Cardiac fibroblast (primary cell): ENCODE data around the gene FBLN5.

Experiments used
- DNase-seq, 2 donors: peaks; one replicate each; pipeline versions ENCODE4 v3.0.0 to v3.0.0-alpha.2; 2010; ENCODE audit warnings: low read depth in 2 of 2
- H3K4me3 ChIP-seq, 2 donors: replicated peaks in 1 of 2; 1 replicate in 1 of 2; 2 replicates in 1 of 2; pipeline ENCODE4 v1.5.1; 2011; ENCODE audit warnings: low read depth in 2 of 2, low read length in 2 of 2, mild to moderate bottlenecking in 2 of 2, moderate library complexity in 1 of 2
- TF ChIP-seq, protein P1 (sequence below): IDR thresholded peaks from one replicate; pipeline ENCODE4 v1.5.1; 2011; ENCODE audit warnings: low read depth, mild to moderate bottlenecking, low read length, inconsistent platforms

Gene FBLN5, protein sequence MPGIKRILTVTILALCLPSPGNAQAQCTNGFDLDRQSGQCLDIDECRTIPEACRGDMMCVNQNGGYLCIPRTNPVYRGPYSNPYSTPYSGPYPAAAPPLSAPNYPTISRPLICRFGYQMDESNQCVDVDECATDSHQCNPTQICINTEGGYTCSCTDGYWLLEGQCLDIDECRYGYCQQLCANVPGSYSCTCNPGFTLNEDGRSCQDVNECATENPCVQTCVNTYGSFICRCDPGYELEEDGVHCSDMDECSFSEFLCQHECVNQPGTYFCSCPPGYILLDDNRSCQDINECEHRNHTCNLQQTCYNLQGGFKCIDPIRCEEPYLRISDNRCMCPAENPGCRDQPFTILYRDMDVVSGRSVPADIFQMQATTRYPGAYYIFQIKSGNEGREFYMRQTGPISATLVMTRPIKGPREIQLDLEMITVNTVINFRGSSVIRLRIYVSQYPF

DNA sequence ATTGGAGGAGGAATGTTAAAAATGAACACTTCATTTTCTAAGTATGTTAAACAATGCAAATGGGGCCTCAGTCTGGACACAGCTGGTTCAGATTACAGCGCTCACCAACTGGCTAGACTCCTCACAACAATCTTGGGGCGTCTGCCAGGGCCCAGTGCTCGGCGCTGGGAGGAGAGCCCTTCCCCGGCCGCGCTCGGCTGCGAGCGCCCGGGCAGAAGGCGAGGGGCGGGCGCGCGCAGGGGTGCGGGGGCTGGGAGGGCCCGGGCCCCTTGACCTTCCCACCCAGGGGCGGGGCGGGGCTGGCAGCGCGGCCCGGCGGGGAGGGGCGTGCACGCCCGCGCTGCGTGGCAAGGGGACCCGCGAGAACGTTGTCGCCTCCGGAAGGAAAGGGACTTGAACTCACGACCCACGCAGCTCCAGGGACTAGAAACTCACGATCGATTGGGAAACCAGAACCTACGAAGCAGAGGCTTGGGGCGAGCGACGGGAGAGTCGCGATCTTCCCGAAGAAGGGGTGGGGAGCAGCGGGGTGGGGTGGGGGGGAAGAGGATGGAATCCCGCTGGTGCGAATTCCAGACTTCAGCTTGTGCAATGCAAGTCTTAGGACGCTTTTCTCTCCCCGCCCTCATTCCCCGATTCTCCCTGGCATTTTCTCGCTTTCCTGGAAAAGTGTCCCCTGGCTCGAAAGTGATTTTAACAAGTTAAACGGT, at the start of gene FBLN5:
FBLN5 (minus strand) TSS at position 220 of the 710 bp plus-strand sequence. CDS start 465 bp downstream, outside the sequence.
- peak within 1 kb of the TSS; percentile 51 to 71 for H3K4me3 ChIP-seq
- DNase-seq = peak; percentile 81 to 88
- TF ChIP-seq, protein P1, sequence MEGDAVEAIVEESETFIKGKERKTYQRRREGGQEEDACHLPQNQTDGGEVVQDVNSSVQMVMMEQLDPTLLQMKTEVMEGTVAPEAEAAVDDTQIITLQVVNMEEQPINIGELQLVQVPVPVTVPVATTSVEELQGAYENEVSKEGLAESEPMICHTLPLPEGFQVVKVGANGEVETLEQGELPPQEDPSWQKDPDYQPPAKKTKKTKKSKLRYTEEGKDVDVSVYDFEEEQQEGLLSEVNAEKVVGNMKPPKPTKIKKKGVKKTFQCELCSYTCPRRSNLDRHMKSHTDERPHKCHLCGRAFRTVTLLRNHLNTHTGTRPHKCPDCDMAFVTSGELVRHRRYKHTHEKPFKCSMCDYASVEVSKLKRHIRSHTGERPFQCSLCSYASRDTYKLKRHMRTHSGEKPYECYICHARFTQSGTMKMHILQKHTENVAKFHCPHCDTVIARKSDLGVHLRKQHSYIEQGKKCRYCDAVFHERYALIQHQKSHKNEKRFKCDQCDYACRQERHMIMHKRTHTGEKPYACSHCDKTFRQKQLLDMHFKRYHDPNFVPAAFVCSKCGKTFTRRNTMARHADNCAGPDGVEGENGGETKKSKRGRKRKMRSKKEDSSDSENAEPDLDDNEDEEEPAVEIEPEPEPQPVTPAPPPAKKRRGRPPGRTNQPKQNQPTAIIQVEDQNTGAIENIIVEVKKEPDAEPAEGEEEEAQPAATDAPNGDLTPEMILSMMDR = no peak

DNA sequence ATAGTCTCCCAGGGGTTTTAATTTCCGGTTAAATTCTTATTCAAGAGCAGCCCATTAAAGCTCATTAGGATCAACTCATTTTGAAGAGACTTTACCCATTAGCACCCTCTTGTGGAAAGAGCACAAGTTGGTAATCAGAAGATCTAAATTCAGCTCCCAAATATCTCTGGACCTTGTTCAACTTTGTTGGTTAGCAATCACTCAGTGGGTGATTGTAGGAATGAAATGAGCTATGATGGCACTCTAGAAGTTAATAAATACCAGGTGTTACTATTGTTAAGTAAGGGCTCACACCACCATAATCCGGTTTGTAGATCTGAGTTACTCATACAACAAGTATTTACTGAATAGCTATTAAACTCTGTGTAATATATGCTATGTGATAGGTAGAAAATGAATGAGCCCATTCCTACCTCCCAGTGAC, 49.5 kb upstream of the FBLN5 start:
- H3K4me3 ChIP-seq = no peak overlapping the region
- TF ChIP-seq, protein P1 = peak; percentile 64
- DNase-seq = peak; percentile 80 to 86

DNA sequence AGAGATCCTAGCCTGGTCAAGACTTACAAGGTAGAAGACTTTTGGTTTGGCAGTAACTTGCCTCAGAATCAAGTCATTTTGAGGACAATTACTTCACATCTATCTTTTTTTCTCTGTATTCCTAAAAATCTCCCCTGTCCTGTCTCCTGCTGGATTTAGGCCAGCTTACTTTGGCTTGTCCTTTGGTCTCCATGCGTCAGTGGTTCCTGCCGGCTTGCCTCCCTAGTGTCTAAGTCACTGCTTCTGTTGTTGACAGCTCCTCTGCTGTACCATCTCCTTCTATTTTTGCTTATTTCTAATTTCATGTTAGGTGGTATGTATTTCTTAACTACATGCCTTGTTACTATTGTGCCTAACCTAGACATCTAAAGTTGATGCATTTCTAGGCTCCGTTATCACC, 39.7 kb upstream of the FBLN5 start:
- DNase-seq = peak in 1 of 2 donors; percentile 43
- no peak overlapping the region for H3K4me3 ChIP-seq
- TF ChIP-seq, protein P1 = no peak

DNA sequence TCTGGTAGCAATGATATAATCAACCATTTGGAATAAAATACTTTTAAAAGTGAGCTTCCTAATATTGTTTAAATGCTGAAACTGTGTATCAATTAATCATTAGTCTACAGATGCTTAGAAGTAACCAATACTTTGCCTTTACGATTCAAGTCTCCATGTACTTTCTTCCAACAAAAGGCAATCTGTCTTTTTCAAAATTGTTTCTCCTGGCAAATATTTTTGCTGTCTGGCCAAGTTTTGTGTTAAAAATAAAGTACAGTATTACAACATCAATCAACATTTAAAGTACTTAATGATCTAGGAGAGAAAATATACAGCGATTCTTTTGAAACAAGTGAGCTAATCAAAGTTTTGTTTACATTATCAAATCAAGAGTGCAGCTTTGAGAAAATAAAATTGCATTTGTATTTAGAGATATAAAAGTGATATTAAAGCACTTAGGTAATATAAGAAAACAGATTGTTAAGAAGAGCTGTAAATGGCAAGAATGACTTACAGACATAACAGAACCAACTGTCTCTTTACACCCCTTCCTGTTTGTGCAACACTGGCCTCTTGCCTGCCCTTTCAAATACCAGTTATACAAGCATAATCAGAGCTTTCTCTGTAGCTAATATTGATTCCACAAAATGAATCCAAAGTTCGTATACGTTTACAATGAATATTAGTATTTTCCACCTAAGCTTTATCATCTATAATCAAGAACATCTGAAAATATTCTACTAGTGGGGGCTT, 38.2 kb upstream of the FBLN5 start:
- TF ChIP-seq, protein P1 = no peak
- no peak overlapping the region for H3K4me3 ChIP-seq
- DNase-seq = peak; percentile 58 to 71

DNA sequence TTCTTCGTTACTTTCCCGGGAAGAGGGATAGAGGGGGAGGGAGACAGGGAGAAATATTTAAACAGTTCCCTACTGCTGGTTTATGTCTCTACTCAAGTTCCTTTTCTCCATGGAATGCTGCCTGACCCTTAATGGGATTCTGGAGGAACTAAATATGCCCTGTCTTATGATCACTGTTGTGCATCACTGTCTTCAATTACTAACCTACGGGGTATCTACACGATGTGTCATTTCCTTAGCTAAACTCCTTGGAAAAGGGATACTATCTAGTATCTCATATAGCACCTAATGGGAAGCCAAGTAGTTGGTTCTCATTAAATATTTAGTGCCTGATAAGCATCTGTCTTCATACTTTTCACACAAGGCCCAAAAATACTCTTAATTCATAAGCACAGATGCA, 37.5 kb upstream of the FBLN5 start:
- DNase-seq = peak; percentile 43 to 62
- TF ChIP-seq, protein P1 = no peak

DNA sequence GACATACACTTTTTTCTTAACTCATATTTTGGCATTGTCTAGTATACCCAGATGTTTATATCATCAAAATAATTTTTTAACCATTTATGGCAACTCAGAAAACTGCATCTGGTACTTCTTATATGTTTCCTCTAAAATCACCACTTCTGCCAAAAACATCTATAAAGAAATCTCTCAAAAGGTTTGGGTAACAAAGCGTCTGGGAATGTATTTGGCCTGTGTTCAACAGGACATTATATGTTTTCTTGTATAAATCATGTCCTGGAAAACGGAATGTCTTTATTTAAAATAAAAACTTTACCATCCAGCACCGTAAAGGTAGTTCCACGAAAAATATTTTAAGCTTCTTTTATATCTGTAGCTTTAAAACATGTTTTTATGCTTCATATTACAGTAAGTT, 36.1 kb upstream of the FBLN5 start:
- DNase-seq = peak in 1 of 2 donors; percentile 72
- TF ChIP-seq, protein P1 = no peak
- no peak overlapping the region for H3K4me3 ChIP-seq

More for the DNA sequence above, 37.5 kb upstream of the FBLN5 start:
- H3K4me3 ChIP-seq = no peak overlapping the region
